ENCODE measurements around the gene DBT. TPM values are rescaled to one million over a fixed set of nuclear protein-coding genes. Genes with fewer than 3 reads are reported as not detected.

The DBT gene
- total RNA-seq, 2 experiments from 2014 or later: 3.3 to 11.4 TPM

DNA sequence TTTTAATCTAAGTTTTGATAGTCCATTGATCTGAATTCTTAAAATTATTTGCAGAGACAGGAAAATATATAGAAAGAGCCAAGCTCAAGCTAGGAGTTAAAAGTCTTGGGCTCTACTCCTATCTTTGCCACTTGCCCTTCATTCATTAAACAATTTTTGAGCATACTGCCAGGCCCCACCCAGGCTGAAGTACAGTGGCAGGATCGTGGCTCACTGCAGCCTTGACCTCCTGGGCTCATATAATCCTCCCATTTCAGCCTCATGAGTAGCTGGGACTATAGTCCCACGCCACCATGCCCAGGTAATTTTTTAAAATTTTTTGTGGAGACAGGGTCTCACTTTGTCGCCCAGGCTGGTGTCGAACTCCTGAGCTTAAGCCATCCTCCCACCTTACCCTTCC lies 108.4 kb downstream of the DBT start:
- Histone ChIP-seq H2AFZ (ENCODE audit: low read length) (no peak overlapping the region), H3K9me2 (ENCODE audit: insufficient read depth, low read length) (no peaks in the 10 kb centered on the region), H3K36me3 (ENCODE audit: insufficient read depth, low read length) (peaks cover 98% of the 10 kb centered on the region), H3K4me2 (ENCODE audit: low read length) (no peak overlapping the region), H3K27ac (ENCODE audit: low read depth, low read length, poor library complexity, severe bottlenecking) (no peak overlapping the region), H3K4me1 (ENCODE audit: insufficient read depth, low read length, poor library complexity, severe bottlenecking) (no peaks in the 10 kb centered on the region), H4K20me1 (ENCODE audit: insufficient read depth, low read length) (no peaks in the 10 kb centered on the region), H3K4me3 (ENCODE audit: low read depth, low read length, poor library complexity, severe bottlenecking) (no peak overlapping the region), H3K9me3 (ENCODE audit: low read length) (no peaks in the 10 kb centered on the region), H3K79me2 (ENCODE audit: insufficient read depth, low read depth, low read length) (peaks cover 6% of the 10 kb centered on the region; the same call in 1 of the 2 replicates)
- no peak for DNase-seq (ENCODE audit: low spot score)
- ChIA-PET POLR2A (interaction anchor here (0.6 to 1.0 kb wide), 2 partner anchors 8 to 127 kb away, joined by 3 to 4 read pairs; no protein-coding TSS in a partner anchor), CTCF (ENCODE audit: unreplicated experiment) (no interaction called here)
- no TSS peak for BruUV-seq (replicated peaks)
- TF ChIP-seq EZH2phosphoT487 (IDR thresholded peaks at IDR 0.05; ENCODE audit: borderline replicate concordance, low read depth, low read length): no peak
- TF ChIP-seq, protein P1, sequence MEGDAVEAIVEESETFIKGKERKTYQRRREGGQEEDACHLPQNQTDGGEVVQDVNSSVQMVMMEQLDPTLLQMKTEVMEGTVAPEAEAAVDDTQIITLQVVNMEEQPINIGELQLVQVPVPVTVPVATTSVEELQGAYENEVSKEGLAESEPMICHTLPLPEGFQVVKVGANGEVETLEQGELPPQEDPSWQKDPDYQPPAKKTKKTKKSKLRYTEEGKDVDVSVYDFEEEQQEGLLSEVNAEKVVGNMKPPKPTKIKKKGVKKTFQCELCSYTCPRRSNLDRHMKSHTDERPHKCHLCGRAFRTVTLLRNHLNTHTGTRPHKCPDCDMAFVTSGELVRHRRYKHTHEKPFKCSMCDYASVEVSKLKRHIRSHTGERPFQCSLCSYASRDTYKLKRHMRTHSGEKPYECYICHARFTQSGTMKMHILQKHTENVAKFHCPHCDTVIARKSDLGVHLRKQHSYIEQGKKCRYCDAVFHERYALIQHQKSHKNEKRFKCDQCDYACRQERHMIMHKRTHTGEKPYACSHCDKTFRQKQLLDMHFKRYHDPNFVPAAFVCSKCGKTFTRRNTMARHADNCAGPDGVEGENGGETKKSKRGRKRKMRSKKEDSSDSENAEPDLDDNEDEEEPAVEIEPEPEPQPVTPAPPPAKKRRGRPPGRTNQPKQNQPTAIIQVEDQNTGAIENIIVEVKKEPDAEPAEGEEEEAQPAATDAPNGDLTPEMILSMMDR (conservative IDR thresholded peaks at IDR 0.05; ENCODE audit: low read length): no peak
- intact Hi-C loops (cut with micrococcal nuclease; ENCODE audit: unreplicated experiment): no loop called here

DNA sequence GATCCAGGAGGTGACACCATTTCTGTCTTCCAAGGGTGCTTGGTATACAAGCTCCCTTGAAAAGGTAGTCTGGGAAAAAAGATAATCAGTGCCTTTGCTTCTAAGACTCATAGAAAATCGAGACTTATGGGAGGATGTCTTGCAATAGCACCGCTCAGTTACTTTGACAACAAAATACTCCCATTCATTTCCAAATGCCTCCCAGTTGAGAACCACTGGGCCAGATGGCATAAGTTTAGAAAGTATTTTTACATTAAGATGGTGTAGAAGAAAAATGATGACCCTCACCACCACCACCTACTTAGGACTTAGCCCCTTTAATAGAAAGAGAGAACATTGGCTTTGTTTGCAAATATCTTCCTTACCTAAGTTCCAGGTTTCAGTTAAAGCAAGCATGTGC lies 112.0 kb downstream of the DBT start:
- no TSS peak for BruUV-seq (replicated peaks)
- Histone ChIP-seq H3K36me3 (ENCODE audit: insufficient read depth, low read length) (peaks cover 70% of the 10 kb centered on the region), H3K4me3 (ENCODE audit: low read depth, low read length, poor library complexity, severe bottlenecking) (no peak overlapping the region), H3K27ac (ENCODE audit: low read depth, low read length, poor library complexity, severe bottlenecking) (no peak overlapping the region), H3K9me3 (ENCODE audit: low read length) (no peaks in the 10 kb centered on the region), H3K4me1 (ENCODE audit: insufficient read depth, low read length, poor library complexity, severe bottlenecking) (peaks cover 12% of the 10 kb centered on the region), H3K79me2 (ENCODE audit: insufficient read depth, low read depth, low read length) (peaks cover 37% of the 10 kb centered on the region), H3K4me2 (ENCODE audit: low read length) (no peak overlapping the region), H2AFZ (ENCODE audit: low read length) (no peak overlapping the region), H3K9me2 (ENCODE audit: insufficient read depth, low read length) (no peaks in the 10 kb centered on the region), H4K20me1 (ENCODE audit: insufficient read depth, low read length) (no peaks in the 10 kb centered on the region)
- CTCF ChIA-PET (ENCODE audit: unreplicated experiment): no interaction called here
- intact Hi-C loops (cut with micrococcal nuclease; ENCODE audit: unreplicated experiment): loop anchor here (10.0 kb wide), 2 partner anchors 317 to 757 kb away; partner anchors contain the start of genes EXTL2 and SLC30A7
- TF ChIP-seq, protein P1 (conservative IDR thresholded peaks at IDR 0.05; ENCODE audit: low read length): no peak
- no peak for TF ChIP-seq EZH2phosphoT487 (IDR thresholded peaks at IDR 0.05; ENCODE audit: borderline replicate concordance, low read depth, low read length)
- POLR2A ChIA-PET: interaction anchor here (0.6 kb wide), 1 partner anchor 160 kb away, joined by 3 read pairs; no protein-coding TSS in a partner anchor
- no peak for DNase-seq (ENCODE audit: low spot score)

Small RNA genes lying within 50 kb of the gene (microRNA-seq; reads per million reads assigned to microRNA genes)
- gene MIR553 (ENCODE audit: borderline replicate concordance): not detected

Small RNA genes lying within 50 kb of the gene (small RNA-seq; reads per million reads assigned to genes)
- not detected for gene AL445928.1
- not detected for gene MIR553
- not detected for gene RPL23AP90

Other genes starting within 250 kb of the DBT start
- gene SASS6, start 116.9 kb downstream of the DBT start, total RNA-seq (2014; rRNA removed; shearing (Covaris generic)): 12.1 and 12.6 TPM in 2 replicates
- 18.7 and 21.2 TPM in 2 replicates for gene SASS6, start 116.9 kb downstream of the DBT start, total RNA-seq (2022)
- gene TRMT13, start 116.7 kb downstream of the DBT start, total RNA-seq (2014; rRNA removed; shearing (Covaris generic)): 14.5 and 24.2 TPM in 2 replicates
- gene TRMT13, start 116.7 kb downstream of the DBT start, total RNA-seq (2022): 28.7 TPM in 2 replicates
- gene LRRC39, start 71.6 kb downstream of the DBT start, total RNA-seq (2014; rRNA removed; shearing (Covaris generic)): 0.51 and 1.5 TPM in 2 replicates
- 0.96 and 1.8 TPM in 2 replicates for gene LRRC39, start 71.6 kb downstream of the DBT start, total RNA-seq (2022)
- 25.9 and 45.4 TPM in 2 replicates for gene RTCA, start 16.4 kb upstream of the DBT start, total RNA-seq (2014; rRNA removed; shearing (Covaris generic))
- gene RTCA, start 16.4 kb upstream of the DBT start, total RNA-seq (2022): 40.0 and 42.7 TPM in 2 replicates
- 4.9 and 9.9 TPM in 2 replicates for gene CDC14A, start 102.7 kb upstream of the DBT start, total RNA-seq (2014; rRNA removed; shearing (Covaris generic))
- gene CDC14A, start 102.7 kb upstream of the DBT start, total RNA-seq (2022): 7.2 and 8.2 TPM in 2 replicates

All from OCI-LY7 (cell line).